WTC11 (cell line): ENCODE data around the gene FAF1.

Experiments
- CREB1 ChIP-seq: sonication (generic); formaldehyde crosslinking; IDR thresholded peaks from 2 replicates; pipeline ENCODE4 v1.8.0; 2023; ENCODE audit warnings: mild to moderate bottlenecking, missing genetic modification reagents
- JUN ChIP-seq: sonication (generic); formaldehyde crosslinking; IDR thresholded peaks from 2 replicates; pipeline ENCODE4 v1.8.0; 2023; ENCODE audit warnings: mild to moderate bottlenecking, missing genetic modification reagents
- SMAD3 ChIP-seq: sonication (generic); formaldehyde crosslinking; IDR thresholded peaks from 2 replicates; pipeline ENCODE4 v1.8.0; 2022; ENCODE audit warnings: missing genetic modification reagents, mild to moderate bottlenecking, borderline replicate concordance
- SP1 ChIP-seq: sonication (generic); formaldehyde crosslinking; conservative IDR thresholded peaks from 2 replicates; pipeline ENCODE4 v1.8.1; 2022; ENCODE audit warnings: missing genetic modification reagents
- TCF7 ChIP-seq: sonication (generic); formaldehyde crosslinking; IDR thresholded peaks from 2 replicates; pipeline ENCODE4 v1.8.0; 2022; ENCODE audit warnings: mild to moderate bottlenecking, low read depth, missing genetic modification reagents, moderate library complexity
- USF2 ChIP-seq: sonication (generic); formaldehyde crosslinking; IDR thresholded peaks from 2 replicates; pipeline ENCODE4 v1.8.1; 2023; ENCODE audit warnings: mild to moderate bottlenecking, missing genetic modification reagents, moderate library complexity
- TF ChIP-seq, protein P1 (sequence below): fragments of 200-600 bp; IDR thresholded peaks from 2 replicates; pipeline ENCODE4 v1.8.0; 2022; ENCODE audit warnings: antibody characterized with exemption
- TF ChIP-seq, protein P2 (sequence below): sonication (generic); formaldehyde crosslinking; IDR thresholded peaks from 2 replicates; pipeline ENCODE4 v1.8.0; 2023; ENCODE audit warnings: missing genetic modification reagents

DNA sequence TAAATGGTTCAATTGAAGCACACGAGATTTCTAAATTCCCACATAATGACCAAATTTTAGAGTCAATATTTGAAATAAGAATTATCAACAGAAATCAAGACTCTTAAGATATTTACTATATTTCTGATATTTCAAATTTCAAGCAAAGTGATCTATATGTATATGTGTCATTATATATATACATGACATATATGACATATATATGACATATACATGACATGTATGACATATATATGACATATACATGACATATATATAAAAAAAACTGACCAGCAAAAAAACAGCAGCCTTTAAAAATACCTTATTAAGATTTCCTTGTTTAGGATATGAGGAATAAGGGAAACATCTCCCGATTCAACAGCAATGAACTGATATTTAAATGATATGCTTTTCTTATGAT is 266.2 kb downstream of the FAF1 start:
- TF ChIP-seq, protein P1, sequence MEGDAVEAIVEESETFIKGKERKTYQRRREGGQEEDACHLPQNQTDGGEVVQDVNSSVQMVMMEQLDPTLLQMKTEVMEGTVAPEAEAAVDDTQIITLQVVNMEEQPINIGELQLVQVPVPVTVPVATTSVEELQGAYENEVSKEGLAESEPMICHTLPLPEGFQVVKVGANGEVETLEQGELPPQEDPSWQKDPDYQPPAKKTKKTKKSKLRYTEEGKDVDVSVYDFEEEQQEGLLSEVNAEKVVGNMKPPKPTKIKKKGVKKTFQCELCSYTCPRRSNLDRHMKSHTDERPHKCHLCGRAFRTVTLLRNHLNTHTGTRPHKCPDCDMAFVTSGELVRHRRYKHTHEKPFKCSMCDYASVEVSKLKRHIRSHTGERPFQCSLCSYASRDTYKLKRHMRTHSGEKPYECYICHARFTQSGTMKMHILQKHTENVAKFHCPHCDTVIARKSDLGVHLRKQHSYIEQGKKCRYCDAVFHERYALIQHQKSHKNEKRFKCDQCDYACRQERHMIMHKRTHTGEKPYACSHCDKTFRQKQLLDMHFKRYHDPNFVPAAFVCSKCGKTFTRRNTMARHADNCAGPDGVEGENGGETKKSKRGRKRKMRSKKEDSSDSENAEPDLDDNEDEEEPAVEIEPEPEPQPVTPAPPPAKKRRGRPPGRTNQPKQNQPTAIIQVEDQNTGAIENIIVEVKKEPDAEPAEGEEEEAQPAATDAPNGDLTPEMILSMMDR: no peak
- TF ChIP-seq CREB1 (CRISPR knock-in tag) (no peak), TCF7 (CRISPR knock-in tag) (no peak), USF2 (no peak), SMAD3 (CRISPR knock-in tag) (no peak), SP1 (CRISPR knock-in tag) (no peak), JUN (CRISPR knock-in tag) (no peak)
- TF ChIP-seq, protein P2, sequence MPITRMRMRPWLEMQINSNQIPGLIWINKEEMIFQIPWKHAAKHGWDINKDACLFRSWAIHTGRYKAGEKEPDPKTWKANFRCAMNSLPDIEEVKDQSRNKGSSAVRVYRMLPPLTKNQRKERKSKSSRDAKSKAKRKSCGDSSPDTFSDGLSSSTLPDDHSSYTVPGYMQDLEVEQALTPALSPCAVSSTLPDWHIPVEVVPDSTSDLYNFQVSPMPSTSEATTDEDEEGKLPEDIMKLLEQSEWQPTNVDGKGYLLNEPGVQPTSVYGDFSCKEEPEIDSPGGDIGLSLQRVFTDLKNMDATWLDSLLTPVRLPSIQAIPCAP (CRISPR knock-in tag): no peak
